ENCODE data around the gene BAZ2B. TPM values are rescaled to one million over a fixed set of nuclear protein-coding genes. Genes with fewer than 3 reads are reported as not detected.

Gene BAZ2B
- total RNA-seq, 4 donors from 2014 or later: 94.5 to 237 (median 145) TPM

DNA sequence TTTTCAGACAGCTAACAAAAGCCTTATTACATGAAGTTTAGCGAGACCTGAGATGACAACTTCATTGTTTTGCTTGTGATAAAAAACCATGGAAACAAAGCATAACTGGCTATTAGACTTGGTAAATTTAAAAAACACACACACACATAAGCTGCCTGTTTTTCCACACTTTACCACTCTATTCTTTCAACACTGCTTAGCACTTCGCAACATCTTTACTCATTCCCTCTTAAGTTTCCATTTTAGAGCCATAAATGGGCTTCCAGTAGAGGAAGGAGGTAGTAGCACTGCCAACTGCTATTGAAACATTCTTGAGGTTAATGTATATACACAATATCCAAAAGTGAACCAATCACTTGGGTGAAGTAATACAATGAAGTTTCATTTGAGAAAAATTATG lies 54.1 kb downstream of the BAZ2B start:
- TF ChIP-seq, protein P1, sequence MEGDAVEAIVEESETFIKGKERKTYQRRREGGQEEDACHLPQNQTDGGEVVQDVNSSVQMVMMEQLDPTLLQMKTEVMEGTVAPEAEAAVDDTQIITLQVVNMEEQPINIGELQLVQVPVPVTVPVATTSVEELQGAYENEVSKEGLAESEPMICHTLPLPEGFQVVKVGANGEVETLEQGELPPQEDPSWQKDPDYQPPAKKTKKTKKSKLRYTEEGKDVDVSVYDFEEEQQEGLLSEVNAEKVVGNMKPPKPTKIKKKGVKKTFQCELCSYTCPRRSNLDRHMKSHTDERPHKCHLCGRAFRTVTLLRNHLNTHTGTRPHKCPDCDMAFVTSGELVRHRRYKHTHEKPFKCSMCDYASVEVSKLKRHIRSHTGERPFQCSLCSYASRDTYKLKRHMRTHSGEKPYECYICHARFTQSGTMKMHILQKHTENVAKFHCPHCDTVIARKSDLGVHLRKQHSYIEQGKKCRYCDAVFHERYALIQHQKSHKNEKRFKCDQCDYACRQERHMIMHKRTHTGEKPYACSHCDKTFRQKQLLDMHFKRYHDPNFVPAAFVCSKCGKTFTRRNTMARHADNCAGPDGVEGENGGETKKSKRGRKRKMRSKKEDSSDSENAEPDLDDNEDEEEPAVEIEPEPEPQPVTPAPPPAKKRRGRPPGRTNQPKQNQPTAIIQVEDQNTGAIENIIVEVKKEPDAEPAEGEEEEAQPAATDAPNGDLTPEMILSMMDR (IDR thresholded peaks at IDR 0.05): no peak
- no peak for TF ChIP-seq POLR2A (IDR thresholded peaks at IDR 0.05)
- Histone ChIP-seq H3K4me3 (no peak overlapping the region), H3K4me1 (no peaks in the 10 kb centered on the region), H3K36me3 (no peaks in the 10 kb centered on the region), H3K27ac (no peak overlapping the region), H3K9me3 (no peaks in the 10 kb centered on the region), H3K27me3 (no peaks in the 10 kb centered on the region)
- intact Hi-C loops (cut with DNase I; ENCODE audit: low total_unique reads): no loop called here
- DNase-seq: no peak

DNA sequence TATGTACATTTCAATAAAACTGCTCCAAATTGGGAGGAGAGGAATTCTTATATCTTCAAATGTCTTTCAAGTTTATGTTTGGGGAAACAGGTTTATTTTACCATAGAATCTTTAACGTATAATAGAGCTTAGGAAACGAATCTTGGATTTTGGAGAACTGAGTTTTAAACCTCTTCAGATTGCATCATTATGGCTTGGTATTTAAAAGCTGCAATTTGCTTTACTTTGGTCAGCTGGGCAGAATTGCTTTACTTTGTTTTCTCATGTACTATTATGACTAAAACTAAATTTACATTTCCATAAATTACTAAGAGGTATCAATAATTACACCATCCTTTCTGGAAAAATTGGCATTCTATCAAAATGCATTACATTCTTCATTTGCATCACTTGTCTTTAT lies 54.6 kb downstream of the BAZ2B start:
- Histone ChIP-seq H3K4me3 (no peak overlapping the region), H3K27me3 (no peaks in the 10 kb centered on the region), H3K27ac (no peak overlapping the region), H3K4me1 (no peaks in the 10 kb centered on the region), H3K9me3 (no peaks in the 10 kb centered on the region), H3K36me3 (no peaks in the 10 kb centered on the region)
- DNase-seq: no peak
- intact Hi-C loops (cut with DNase I; ENCODE audit: low total_unique reads): no loop called here
- TF ChIP-seq, protein P1 (IDR thresholded peaks at IDR 0.05): no peak
- no peak for TF ChIP-seq POLR2A (IDR thresholded peaks at IDR 0.05)

DNA sequence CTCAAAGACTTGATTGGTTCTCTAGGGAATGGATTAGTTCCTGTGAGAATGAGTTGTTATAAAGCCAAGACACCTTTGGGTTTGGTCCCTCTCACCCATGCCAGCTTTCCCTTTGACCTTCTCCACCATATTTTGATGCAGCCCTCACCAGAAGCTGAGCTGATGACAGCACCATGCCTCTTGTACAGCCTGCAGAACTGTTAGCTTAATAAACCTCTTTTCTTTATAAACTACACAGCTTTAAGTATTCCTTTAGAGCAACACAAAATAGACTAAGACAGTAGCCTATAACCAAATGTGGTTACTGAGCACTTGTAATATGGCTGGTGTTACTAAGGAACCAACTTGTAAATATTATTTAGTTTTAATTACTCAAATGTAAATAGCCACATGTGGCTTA lies 55.1 kb downstream of the BAZ2B start:
- intact Hi-C loops (cut with DNase I; ENCODE audit: low total_unique reads): no loop called here

DNA sequence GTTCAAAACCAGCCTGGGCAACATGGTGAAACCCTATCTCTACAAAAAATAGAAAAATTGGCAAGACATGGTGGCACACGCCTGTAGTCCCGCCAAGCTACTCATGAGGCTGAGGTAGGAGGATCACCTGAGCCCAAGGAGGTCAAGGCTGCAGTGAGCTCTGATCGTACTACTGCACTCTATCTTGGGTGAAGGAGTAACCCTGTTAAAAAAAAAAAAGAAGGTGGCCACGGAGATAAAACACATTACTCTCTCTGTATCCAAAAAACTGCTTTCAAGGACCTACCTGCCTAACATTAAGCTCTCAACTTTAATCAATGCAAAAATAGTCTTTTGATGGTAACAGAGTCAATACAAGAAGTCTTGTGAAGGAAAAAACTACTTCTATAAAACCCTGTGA lies 57.3 kb downstream of the BAZ2B start:
- TF ChIP-seq, protein P1 (IDR thresholded peaks at IDR 0.05): no peak
- no peak for TF ChIP-seq POLR2A (IDR thresholded peaks at IDR 0.05)
- Histone ChIP-seq H3K27ac (no peak overlapping the region), H3K4me3 (no peak overlapping the region), H3K4me1 (no peaks in the 10 kb centered on the region), H3K36me3 (no peaks in the 10 kb centered on the region), H3K9me3 (no peaks in the 10 kb centered on the region), H3K27me3 (no peaks in the 10 kb centered on the region)
- intact Hi-C loops (cut with DNase I; ENCODE audit: low total_unique reads): no loop called here
- DNase-seq: no peak

More for the DNA sequence above, 55.1 kb downstream of the BAZ2B start:
- H3K27me3 ChIP-seq: no peaks in the 10 kb centered on the region
- H3K4me1 ChIP-seq: no peaks in the 10 kb centered on the region
- H3K9me3 ChIP-seq: no peaks in the 10 kb centered on the region
- TF ChIP-seq POLR2A (IDR thresholded peaks at IDR 0.05): no peak
- TF ChIP-seq, protein P1 (IDR thresholded peaks at IDR 0.05): no peak
- no peaks in the 10 kb centered on the region for H3K36me3 ChIP-seq
- no peak for DNase-seq
- H3K4me3 ChIP-seq: no peak overlapping the region
- H3K27ac ChIP-seq: no peak overlapping the region

DNA sequence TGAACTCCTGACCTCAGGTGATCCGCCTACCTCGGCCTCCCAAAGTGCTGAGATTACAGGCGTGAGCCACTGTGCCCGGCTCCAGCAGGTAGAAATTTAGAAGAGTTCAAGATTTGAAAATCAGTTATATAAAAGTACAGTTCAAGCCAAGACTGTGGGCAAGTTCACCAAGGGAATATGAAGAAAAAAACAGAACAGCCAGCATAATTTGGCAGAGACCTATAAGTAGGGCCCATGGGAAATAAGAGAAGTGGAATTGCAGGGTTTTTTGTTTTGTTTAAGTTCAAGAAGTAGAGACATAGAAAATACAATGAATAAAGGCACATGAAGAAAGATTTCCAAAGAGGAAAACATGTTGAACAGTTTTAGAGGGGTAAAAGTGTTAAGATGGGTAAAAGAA lies 57.9 kb downstream of the BAZ2B start:
- Histone ChIP-seq H3K4me3 (no peak overlapping the region), H3K4me1 (no peaks in the 10 kb centered on the region), H3K27ac (no peak overlapping the region), H3K27me3 (no peaks in the 10 kb centered on the region), H3K36me3 (no peaks in the 10 kb centered on the region), H3K9me3 (no peaks in the 10 kb centered on the region)
- intact Hi-C loops (cut with DNase I; ENCODE audit: low total_unique reads): no loop called here
- TF ChIP-seq, protein P1 (IDR thresholded peaks at IDR 0.05): no peak
- TF ChIP-seq POLR2A (IDR thresholded peaks at IDR 0.05): no peak
- no peak for DNase-seq
